GM18505 (cell line): ENCODE results near the gene FOXC1.

ENCODE experiments used
- ATAC-seq: cut with Tn5 transposase; IDR thresholded peaks from one replicate; pipeline ENCODE4 v1.9.1; 2021; ENCODE audit not compliant: unreplicated experiment
- POLR2A ChIP-seq: IDR thresholded peaks from 4 replicates; pipeline ENCODE4 v1.6.1; 2011; ENCODE audit warnings: borderline replicate concordance; ENCODE audit not compliant: insufficient read depth, insufficient read length; ENCODE audit errors: extremely low read depth

Gene FOXC1

DNA sequence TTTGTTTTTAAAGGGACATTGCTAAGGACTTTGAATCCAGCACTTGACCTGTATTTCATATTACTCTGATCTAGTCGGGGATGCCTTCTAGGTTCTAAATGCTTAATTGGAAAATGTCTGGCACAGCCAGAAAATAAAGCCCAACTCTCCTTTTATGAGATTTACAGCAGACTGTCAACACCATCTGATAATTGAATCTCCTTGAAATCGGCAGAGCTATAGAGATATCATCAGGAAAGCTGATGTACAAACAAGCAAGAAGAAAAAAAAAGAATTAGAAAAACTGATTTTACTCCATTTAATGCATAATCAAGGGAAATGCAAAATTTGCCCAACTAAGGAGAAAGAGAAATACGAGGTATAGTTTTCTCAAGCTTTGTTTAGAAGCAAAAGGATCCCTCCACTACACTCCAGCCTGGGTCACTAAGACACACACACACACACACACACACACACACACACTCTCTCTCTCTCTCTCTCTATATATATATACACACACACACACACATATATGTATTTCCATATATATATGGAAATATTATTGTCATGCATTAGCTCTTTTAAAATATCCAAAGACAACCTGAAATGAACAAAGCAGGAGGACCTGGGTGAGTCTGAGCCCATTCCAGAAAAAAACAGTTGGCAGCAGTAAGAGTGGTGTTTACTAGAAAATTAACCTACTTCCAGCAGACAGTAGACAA, 9.5 kb upstream of the FOXC1 start:
- TF ChIP-seq POLR2A = no peak
- no peak for ATAC-seq

DNA sequence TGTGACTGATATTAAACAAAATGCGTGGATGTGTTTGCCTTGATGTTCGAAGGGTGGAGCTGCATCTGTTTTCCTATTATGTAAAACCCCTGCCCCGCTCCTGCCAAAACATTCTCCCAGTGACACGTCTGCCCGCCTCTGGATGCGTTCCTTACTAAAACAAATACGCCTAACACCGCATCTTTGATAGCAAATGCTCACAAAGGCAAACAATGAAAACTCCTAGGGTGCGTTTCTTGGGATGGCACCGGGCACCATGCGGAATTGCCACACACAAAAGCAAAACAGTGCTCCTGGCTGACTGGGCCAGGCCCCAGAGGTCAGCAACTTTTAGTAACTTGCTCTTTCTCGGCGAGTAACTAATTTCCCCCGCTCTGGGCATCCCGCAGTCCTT, 9.0 kb upstream of the FOXC1 start:
- TF ChIP-seq POLR2A = no peak
- no peak for ATAC-seq

DNA sequence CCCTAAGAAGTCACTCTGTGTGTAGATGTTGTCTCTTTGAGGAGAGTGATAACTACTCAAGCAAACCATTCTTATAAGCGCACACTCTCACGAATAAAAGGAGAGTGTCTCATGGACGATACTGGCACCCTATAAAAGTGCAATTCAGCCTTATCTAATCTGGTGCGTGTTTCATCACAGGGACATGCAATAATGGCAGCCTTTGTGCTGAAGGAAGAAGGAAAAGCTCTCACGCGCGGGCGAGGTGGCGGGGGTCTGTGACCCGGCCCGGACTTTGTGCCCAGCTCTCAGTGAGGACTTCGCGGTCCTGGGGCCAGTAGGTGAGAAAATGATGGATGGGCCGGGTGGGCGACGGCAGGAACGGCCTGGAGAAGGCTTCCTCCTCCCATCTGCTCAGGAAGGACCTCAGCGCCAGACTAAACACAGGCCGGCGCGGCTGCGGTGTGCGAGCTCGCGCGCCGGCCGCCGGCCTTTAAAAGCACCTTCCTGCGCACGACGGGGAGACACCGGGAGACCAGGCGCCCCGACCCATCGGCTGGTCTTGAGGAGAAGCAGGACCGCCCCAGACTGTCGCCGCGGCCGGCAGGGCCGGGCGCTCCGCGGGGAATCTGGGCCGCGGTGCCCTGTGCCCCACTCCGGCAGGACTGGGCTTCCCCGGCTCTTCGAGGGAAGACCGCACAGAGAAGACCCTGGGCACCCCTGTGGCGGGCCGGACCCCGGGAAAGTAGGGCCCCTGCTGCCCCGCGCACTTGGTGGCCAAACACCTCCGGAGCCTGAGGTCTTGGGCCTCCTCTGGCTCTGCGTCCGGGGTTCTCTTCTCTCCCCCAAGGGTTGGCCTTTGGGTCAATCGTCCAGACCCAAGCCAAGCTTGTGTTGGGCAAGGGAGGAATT, 8.3 kb upstream of the FOXC1 start:
- TF ChIP-seq POLR2A = no peak
- no peak for ATAC-seq

DNA sequence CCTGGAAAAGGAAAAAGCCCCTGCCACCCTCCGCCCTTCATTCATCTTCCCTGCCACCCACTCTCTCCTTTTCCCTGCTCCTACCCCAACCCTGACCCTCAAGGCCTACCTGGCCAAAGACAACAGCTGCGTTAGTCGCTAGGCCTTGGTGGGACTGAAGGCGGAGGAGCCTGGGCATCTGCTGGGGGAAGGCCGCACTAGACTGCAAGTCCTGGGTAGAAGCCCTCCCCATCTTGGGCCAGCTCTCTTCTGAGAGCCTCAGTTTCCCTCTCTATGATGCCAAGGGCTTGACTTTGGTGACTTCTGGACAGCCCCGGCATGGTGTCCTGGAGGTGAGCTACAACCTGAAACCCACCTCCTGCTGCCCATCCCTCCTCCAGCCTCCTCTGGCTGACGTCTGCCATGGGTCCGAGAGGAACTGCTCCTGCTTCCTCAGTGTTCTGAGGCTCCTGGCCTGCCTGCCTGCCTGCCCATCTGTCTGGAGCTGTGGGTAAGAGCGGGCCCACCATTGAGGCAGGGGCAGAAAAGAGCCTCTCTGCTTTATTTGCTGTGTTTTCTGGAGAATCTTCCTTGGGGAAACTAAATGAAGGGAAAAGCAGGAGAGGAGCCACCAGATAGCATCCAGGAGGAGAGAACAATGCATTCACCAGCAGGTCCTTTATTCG, 7.5 kb upstream of the FOXC1 start:
- TF ChIP-seq POLR2A = no peak

DNA sequence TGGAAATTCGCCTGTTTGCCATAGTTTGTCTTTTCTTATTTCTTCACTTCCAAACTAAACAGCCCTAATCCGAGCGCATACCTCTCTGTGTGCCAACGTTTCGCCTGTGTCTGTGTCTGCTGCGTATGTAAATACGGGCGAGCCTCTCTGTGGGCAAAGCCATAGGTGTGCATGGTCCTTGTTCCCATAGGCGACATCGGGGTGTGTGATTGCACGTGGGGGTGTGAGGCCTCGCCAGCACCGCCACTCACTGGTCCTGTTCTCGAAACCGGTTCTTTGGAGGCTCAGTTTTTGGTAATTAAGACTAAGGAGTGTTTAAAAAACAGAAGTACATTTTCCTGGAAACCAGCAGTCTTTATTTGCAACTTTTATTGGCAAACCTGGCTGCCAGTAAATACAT, 6.0 kb upstream of the FOXC1 start:
- no peak for ATAC-seq
- no peak for TF ChIP-seq POLR2A

More for the DNA sequence above, 7.5 kb upstream of the FOXC1 start:
- ATAC-seq = no peak

DNA sequence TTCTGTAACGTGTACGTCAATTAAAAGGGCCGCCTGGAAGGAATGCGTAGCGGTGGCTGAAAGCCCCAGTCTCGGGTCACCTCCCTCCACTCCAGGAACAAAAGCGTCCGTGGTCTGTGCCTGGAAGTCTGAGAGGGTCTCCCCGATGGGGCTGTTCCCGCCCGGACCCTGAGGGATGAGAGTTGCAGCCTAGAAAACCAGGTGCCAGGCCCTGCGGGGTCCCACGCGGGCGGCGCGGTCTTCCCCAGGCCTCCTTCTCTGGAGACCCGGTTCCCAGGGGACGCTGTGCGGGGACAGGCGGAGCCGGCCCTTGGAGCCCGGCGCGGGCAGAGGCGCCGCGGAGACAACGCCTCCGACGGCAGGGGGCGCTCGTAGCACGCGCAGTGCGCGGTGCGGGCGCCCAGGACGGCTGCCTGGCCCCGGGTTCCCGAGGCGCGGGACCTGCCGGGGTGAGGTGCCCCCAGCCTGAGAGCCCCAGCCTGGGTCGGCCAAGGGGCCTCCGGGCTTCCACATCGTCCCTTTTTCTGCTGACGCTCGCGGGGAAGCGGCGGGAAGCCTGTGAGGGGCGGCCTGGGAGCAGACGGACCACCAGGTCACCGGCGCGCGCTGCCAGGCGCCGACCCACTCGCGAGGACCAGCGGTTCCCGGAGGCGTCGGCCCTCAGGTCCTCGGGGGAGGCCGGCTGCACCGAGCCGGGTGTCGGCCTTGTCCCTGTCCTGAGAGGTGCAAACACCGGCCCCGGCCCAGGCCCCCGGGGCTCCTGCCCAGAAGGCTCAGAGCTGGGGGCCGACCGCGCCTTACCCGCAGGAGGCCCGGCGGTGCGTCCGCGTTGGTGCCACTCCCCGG, 5.3 kb upstream of the FOXC1 start:
- TF ChIP-seq POLR2A = no peak
- ATAC-seq = no peak

DNA sequence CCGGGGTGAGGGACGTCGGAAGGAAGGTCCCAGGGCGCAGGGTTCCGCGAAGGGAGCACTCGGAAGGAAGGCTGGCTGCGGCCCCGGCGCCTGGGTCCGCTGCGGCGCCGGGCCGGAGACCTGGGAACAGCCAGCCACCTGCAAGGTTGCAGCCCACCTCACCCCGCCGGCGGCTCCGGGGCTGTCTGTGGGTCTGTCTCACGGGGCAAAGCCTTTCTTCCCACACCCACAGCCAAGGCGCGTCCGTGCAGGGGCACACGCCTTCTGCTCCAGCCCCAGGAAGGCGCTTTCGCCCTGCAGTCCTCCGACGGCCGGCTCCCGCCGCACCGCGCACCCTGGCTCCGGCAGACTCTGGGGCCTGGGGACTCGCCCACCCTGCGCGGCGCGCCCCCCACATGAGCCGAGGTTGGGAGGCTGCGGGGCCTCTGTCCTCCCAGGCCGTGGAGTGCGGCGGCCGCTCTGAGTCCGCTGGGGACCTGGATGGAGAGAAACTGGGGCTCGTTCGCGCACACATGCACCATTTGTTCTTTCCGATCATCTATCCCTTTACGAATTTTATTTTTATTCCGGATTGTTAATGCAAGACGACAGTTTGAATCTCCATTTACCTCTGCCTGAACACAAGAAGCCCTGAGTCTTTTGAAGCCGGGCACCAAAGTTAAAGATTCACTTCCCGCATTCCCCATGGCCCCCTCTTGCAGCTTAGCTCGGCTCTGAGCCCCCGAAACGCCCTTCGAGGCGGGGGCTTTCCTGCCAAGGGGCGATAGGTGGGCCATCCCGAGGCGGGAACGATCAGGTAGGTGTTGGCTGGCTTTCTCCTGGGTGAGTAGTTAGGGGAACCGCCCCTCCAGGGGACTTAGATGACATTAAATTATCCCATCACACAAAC, 4.5 kb upstream of the FOXC1 start:
- TF ChIP-seq POLR2A = no peak
- no peak for ATAC-seq

DNA sequence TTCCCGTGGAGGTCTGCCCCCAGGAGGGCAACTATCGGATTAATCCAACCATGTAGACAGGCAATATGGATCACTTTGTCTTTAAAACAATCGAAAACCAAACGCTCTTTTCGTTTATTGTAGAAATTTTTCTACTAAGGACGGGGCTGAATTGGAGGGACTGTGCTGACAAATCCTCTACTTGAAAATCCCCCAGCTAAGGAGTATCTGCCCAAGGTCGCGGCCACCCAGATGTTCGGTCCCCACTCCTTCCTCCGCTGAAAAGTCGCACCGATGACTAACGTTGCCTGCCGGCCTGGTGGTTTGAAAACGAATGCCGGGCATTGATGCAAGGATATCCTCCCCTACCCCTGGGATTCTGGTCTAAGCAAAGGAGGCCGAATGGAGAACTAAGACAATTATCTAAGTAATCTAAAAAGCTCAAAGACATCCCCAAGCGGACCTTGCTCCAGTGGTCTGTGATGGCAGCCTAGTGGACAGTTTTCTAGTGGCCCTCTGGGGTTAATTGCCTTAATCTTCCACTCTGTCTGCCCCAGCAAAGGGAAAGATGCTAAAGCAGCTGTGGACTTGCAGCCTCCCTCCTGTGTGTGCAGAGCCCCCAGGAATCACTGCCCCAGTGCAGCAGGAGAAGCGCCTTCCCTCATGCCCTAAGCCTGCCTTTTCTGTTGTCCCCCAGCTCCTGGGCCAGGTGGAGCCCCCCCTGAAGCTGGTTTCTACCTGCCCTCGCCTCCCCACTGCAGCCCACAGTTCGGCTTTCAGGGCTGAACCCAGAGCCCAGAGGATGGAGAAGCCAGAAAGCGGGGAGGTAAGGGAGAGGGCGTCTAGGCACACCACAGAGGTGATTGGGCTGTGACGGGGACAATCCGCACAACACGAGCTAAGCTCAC, 3.6 kb upstream of the FOXC1 start:
- no peak for ATAC-seq
- no peak for TF ChIP-seq POLR2A

DNA sequence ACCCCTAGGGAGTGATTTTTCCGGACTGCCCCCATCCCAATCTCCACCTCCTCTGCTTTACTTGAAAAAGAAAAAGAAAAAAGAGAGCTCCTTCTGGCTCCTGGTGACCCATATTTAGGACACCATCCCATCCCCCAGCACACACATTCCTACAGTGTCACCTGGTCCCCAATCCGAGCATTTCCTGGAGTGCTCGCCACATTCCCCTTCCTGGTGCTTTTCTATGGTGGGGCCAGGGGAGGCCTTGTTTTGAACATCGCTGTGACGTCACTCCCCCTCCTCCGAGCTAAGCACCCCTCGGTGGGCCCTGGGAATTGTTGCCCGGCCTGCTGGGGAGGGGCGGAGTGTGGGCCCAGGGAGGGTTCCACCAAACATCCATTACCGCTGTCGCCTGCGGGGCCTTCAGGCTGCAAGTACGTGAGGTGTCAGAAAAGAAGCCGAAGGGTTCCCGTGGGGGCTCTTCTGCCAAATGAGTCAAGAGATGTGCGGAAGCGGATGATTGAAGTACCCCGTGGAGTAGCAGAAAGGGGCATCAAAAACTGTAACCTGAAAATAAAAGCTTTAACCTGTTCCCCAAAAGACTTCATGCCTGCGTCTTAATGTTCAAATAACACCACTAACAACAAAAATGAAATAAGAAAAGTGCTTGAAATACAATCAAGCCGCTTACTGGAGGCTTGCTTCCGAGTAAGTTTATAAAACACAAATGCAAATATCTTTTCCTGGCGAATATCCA, 2.8 kb upstream of the FOXC1 start:
- TF ChIP-seq POLR2A = no peak
- no peak for ATAC-seq

DNA sequence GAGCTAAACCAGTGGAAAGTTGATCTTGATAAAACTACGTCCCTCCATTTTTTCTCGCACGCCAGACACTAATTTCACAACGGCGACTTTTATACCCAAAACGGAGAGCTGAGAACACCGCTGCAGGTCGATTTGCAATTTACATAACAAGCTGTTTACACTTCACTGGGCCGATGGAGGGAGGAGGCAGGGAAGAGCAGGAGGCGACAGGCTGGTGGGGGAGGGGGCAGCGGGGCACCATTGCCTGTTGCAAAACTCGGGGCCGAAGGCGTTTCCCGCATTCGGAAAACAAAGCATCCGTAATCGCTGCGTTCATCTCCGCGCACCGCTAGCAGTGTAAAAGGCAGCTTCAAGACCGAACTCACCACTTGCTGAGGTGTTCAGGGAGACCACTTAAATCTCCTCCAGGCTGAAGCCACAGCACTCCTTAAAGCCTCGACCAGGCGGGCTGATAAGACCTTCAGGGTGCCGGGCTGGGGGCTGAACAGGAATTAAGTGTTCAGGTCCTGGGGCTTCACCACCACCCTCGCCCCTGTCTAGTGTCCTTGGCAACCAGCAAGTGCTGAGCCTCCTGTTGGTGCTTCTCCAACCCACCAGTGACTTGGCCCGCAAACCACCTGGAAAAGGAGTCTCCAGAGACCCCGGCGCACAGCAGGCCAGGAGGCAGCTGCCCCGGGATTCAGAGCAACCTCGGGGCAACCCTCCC, 2.0 kb upstream of the FOXC1 start:
- no peak for TF ChIP-seq POLR2A
- ATAC-seq = no peak
